ENCODE measurements around the gene SH2D3A.
"Not testable (repeated sequence)": the region's sequence is repeated elsewhere in the genome, so short reads cannot be mapped to it uniquely, and the experiment has no call there.

Gene SH2D3A

DNA sequence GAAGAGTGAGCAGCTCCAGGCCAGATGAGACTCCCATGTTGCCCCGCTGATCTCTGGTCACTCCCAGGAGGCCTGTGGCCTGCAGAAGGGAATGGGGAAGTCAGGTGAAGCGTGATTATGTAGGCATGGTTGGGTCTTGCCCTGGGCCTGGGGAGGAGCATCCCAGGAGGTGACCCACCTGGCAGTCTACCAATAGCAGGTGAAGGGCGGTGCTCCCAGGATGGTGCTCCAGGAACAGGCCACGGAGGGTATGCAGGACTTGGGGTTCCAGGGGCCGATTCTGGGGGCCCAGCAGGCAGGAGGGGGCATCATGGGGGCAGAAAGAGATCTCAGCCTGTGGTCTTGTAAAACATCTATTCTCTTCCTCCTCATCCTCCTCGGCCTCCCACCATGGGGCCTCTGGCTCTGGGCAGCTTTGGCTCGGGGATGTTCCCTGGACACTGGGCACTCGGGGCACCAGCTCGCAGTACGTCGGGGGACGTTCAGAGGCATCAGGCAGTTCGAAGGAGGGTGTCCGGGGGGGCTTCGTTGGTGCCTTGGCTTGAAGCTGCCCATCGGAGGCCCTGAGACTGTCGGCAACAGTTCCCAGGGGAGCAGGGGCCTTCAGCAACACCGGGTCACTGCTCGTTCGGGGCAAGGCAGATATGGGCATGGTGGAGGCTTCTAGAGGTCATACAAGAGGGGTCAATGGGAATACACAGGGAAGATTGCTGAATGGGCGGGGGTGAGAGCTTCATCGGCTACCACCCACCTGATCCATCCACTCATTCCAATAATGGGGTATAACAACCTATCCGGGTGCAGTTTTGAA, 12.4 kb downstream of the SH2D3A start:
- no peak for DNase-seq

- DNase-seq, result no peak
Measured at GRCh38 chr19:6754136-6754535, 13.1 kb downstream of the SH2D3A start.

GRCh38 chr19:6753178-6754031, 13.8 kb downstream of the SH2D3A start:
- peak; percentile 47 for DNase-seq

DNA sequence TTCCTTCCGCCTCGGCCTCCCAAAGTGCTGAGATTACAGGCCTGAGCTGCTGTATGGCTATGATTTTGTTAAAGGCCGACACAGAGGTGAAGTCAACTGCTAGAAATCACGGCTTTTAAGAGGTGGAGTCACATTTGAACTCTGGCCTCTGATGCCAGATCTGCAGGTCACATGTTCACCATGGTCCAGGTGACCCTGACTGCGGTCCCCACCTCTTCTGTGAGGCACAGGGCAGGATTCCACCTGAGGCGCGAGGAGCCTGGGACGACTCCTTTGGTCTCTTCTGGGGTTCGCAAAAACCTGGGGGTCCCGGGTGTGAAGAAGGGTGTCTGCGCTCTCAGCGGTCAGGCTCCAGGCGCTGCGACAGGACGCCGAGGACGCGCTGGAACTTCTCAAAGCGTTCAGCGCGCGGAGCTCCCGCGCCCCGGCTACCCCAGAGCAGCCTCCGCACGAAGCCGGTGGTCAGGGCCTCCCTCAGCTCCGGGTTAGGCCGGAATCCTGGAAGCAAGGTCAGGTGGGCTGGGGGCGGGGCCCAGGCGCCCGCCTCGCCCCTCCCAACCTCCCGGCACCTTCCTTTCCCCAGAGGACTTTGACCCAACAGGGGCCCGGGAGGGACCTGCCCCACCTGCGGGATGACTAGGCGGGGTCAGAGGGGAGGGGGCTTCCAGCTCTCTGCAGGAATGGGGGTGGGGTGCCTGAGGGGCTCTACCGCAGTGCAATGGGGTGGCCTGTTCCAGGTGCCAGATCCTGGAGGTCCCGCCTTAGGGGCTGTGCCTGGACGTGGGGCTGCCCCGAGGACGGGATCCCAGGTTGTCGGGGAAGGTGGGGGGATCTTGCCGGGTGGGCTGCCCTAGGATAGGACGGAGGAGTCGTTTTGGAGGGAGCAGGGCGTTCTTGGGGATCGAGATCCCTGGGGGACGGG, 14.7 kb downstream of the SH2D3A start:
- DNase-seq, result no peak

- no peak for DNase-seq
Measured at GRCh38 chr19:6751189-6751588, 16.0 kb downstream of the SH2D3A start.

DNA sequence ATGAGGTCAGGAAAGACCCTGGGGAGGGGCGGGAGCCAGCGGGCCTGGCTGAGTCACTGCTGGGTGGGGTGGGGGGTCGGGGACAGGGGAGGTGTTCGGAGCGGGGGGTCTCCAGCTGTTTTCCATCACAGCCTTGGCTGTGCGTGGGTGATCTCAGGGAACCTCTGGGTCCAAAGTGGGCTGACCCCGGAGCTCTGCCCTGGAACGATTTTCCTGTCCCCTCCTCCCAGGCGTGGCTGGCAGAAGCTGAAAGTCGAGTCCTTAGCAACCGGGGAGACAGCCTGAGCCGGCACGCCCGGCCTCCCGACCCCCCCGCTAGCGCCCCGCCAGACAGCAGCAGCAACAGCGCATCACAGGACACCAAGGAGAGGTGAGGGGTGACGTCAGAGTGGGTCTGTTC, 17.2 kb downstream of the SH2D3A start:
- no peak for DNase-seq

DNA sequence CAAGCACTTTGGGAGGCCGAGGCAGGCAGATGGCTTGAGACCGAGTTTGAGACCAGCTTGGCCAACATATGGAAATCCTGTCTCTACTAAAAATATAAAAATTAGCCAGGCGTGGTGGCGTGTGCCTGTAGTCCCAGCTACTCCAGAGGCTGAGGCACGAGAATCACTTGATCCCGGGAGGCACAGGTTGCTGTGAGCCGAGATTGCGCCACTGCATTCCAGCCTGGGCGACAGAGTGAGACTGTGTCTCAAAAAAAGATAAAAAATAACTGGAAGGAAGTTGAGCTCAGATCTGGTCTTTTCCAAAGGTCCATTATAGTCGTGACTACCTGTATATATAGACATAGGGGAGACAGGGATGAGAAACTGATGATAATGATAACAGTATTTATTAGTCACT, 18.7 kb downstream of the SH2D3A start:
- not testable (repeated sequence) for DNase-seq

- DNase-seq, result no peak
Measured at GRCh38 chr19:6745965-6746364, 21.3 kb downstream of the SH2D3A start.

DNA sequence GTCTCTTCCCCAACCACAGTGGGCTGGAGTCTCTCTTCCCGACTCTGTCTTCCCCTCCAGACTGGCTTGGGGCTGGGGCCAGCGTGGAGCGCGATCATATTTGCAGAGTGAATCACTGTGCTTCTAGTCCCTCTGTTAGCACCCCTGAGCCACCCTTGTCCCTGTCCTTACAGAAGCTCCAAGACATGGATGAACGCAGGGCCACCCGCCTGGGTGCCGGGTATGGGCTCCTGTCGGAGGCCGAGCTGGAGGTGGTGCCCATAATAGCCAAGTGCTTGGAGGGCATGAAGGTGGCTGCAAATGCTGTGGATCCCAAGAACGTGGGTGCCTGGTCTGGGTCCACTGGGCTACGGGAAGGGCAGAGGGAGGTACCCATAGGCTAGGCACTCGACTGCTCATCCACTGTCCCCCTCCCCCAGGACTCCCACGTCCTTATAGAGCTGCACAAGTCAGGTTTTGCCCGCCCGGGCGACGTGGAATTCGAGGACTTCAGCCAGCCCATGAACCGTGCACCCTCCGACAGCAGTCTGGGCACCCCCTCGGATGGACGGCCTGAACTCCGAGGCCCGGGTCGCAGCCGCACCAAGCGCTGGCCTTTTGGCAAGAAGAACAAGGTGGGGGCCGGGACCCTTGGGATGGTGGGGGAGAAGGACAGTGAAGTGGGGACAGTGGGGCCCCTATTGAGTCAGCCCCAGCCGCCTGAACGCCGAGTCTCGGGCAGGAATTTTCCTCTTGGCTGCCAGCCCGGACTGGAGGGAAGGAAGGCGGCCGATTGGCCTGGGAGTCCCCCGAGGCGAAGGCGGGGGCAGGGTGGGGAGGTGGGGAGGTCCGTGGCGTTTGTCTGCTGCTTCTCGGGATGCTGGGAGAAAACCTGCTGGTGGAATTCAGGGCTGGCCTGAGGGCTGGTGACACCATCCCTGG, 22.6 kb downstream of the SH2D3A start:
- DNase-seq, result peak; percentile 79

DNA sequence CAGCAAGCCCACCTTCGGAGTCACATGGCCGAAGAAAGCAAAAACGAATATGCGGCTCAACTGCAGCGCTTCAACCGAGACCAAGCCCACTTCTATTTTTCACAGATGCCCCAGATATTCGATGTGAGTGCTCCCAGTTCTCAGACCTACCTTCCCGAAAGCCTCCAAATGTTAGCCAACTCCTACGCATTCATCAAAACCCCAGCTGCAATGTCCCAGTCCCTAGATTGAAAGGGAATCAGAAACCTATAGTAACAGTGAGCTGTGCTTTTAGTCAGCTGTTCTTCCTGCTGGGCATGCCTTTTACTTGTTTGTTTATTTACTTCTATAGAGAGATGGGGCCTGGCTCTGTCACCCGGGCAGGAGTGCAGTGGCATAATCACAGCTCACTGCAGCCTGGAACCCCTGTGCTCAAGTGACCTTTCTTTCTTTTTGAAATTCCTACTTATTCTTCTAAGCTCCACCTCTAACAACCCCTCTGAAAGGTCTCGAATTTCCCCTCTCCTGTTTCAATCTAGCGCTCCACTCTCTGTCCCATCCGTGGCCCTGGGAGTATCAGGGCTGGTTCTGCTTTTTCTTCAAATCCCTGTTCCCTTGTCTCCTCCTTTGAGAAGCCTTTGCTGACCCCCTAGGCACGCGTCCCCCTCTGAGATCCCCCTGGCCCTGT, 23.4 kb downstream of the SH2D3A start:
- DNase-seq, result no peak

- no peak for DNase-seq
Measured at GRCh38 chr19:6743066-6743465, 24.2 kb downstream of the SH2D3A start.

GRCh38 chr19:6740589-6741343, 26.5 kb downstream of the SH2D3A start:
- DNase-seq, result peak; percentile 39

DNA sequence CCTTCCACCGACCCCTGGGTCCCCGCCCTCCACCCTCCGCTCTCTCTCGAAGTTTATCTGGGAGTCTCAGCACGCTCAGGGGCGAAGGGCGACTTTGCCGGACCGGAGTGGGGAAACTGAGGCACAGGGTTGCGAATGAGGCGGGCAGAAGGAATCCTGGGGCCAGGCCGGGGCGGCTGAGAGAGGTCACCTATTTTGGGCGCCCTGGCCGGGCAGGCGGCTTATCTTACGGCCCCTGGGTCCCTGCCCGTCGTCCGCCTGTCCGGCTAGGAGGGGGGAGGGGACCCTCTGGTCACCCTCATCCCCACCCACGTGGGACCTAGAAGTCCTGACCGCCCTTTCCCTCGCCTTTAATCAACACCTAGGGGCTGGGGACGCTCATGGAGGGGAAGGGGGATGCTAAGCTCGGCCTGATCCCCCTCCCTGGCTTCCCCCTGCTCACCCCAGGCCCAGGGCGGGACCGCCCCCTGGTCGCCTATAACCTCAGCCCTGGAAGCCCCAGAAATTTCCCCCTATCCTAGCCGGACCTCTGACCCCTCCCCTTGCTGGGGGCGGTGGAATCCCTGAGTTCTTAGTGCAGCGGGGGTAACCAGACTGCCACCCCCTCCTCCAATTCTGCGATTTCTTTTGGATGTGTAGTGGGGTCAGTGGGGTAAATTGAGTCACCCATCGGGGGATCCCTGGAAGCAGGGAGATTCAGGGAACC, 27.2 kb downstream of the SH2D3A start:
- no peak for DNase-seq

- peak; percentile 84 for DNase-seq
Measured at GRCh38 chr19:6739390-6739882, 27.8 kb downstream of the SH2D3A start, which contains the start of gene TRIP10. Gene TRIP10, plus strand, starts transcription at chr19:6739680. Its CDS starts 82 bp downstream, at chr19:6739762.

DNA sequence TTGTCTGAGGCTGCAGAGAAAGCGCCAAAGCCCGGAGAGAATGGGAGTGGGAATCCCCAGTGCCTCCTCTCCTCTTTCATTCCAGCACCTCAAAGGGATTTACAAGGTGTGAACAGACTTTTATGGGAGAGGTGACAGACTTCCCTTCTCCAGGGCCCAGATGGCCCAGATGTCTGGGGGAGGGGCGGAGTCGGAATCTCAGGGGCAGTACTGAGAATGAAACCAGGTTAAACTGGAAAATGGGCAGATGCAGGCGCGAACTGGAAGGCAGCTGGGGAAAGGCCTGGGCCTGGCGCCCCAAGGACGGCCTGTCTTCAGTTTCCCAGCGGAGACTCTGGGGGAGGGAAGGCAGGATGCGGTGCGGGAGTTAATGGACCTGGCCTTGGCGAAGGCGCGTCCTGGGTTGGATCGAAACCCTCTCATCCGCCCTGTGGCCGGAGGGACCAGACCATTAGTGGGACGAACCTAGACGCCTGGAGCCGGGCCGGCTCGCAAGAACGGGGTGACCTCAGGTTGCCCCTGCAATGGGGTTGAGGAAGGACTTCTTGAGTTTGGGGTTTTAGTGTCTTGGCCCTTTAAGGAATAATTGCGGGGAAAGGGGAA, 28.3 kb downstream of the SH2D3A start:
- no peak for DNase-seq

DNA sequence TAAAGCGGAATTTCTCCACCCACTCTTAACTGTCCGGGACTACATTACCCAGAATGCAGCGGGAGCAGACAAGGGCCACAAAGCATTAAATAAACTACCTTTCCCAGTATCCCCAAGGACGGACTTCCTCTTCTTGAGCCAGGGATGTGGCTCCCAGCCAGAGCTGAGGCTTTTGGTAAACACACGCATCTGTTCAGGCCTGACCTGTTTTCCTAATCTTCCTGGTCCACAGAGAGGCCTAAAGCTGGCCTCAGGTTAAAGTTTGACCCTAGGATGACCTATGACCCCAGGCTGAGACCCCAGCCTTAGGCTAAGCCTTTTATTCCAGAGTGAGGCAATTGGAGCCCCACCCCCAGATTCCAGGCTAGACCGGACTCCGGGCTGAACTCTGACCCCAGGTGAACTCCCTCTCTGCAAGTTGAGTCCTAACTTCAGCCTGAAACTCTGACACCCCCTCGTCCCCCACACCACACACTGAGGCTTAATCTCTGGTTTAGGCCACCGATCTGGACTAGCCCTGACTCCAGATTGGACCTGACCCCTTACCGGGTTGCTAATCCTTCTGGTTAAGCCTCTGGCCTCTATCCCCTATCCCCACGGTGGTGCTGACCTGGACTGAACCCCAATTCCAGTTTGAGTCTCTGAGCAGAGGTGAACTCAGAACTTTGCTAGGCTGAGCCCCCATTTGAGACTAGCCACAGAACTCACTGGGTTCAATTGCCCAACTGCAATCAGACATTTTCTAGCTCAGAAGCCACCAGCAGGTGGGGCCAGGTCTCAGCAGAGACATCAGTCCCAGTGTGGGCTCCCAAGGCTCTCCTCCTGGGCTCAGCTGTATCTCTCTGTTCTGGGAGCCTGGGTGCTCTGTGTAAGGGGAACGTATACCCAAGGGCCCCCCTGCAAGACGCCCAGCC, 29.1 kb downstream of the SH2D3A start:
- peak; percentile 100 for DNase-seq

GRCh38 chr19:6737284-6737872, 29.9 kb downstream of the SH2D3A start, which contains the start of gene GPR108:
Gene GPR108, minus strand, starts transcription at chr19:6737580. Its CDS starts 4 bp downstream, at chr19:6737576.
- peak; percentile 85 for DNase-seq
